GM18868 (cell line): ENCODE measurements around the gene UNC13C.
A peak's percentile ranks its signal among the peaks of the same experiment; 100 is the strongest.
"Not testable (repeated sequence)": the region's sequence is repeated elsewhere in the genome, so short reads cannot be mapped to it uniquely, and the experiment has no call there.

Experiments used
- ATAC-seq: cut with Tn5 transposase; IDR thresholded peaks from one replicate; pipeline ENCODE4 v1.9.1; 2021; ENCODE audit warnings: mild to moderate bottlenecking, moderate library complexity; ENCODE audit not compliant: unreplicated experiment

The UNC13C gene

DNA sequence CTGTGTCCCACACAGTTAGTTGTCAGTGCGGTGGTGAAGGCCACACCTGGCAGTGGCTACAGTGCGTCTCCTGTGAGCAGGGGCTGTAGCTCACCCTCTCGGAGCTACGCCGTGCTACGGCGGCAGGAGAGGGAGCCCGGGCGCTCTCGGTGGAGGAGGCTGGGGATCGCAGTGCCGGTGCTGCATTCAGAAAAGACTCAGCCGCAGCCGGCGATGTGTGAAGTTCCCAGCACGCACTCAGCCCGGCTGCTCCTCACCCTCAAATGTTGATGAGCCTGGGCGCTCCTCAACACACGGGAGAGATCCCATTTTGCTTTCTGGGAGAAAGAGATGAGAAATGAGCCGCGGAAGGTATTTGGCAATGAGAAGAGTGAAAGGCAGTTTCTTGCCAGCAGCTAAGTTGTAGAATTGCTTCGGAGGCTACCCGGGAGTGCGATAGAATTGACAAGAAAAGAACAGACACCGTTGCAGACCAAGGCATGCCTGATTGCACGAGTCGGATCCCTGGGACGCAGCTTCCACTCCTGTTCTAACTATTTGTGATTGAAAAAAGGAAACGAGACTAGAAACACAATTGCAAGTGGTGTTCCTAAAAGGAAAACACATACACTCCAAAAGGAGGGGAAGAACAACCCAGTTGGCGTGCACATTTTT is at the start of gene UNC13C:
Gene UNC13C (plus strand): TSS at position 189 of the 654 bp plus-strand sequence. CDS start 34,463 bp downstream, outside the sequence.
- no peak for ATAC-seq

DNA sequence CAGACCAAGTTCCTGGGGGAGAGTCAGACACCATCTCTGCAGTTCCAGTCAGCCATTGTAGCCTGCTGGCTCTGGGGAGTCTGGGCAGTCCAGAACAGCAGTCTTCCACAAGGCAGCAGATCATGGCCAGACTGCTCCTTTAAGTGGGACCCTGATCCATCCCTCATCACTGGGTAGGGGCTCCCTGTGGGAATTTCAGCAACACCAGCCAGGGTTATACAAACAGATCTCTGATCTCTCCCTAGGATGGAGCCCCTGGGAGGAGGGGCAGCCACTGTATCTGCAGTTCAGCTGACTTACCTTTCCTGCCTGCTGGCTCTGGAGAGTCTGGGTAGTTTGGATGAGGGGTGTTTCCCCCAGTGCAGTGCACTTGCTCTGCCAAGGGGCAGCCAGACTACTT is 42.1 kb upstream of the UNC13C start:
- ATAC-seq, result no peak

DNA sequence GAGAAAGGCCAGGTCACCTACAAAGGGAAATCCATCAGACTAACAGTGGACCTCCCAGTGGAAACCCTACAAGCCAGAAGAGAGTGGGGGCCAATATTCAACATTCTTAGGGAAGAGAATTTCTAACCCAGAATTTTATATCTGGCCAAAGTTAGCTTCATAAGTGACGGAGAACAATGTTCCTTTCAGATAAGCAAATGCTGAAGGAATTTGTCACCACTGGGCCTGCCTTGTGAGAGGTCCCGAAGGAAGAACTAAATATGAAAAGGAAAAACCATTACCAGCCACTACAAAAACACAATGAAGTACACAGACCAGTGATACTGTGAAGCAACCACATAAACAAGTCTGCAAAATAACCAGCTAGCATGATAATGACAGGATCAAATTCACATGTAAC is 40.6 kb upstream of the UNC13C start:
- ATAC-seq, result not testable (repeated sequence)

DNA sequence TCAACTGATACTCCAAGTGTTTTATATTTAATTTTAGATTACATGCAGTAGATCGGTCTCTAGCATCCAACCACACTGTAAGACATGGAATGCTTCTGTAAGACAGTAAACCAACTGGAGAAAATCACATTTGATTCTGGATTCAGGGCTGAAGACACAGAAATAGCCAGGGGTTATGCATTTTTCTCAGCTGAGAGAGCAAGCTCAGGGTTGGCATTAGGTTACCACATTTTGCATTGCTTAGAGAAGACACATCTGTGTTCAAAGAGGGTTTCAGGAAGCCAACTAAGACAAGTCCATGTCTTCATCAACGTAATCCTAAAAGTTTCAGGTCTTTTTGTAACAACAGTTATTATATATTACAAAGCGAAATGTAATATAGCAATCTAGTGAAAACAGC is 27.7 kb upstream of the UNC13C start:
- no peak for ATAC-seq

DNA sequence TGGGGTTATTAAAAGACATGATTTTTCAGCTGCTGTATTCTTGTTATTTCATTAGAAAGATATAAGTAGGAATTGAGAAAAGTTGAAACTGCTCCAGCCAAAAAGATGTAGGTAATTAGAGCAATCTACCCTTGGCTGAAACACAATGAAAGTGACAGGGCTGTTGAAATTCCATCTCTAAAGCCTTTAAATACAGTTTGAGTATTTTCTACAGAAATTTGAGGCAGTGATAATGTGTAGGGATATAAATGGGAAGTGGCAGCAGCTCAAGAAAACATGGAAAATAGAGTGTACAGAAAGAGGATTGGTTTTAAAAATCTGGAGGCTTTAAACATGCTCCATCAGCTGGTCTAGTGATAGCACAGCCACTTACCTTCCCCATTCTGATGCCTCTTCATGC is 22.8 kb upstream of the UNC13C start:
- ATAC-seq, result no peak

DNA sequence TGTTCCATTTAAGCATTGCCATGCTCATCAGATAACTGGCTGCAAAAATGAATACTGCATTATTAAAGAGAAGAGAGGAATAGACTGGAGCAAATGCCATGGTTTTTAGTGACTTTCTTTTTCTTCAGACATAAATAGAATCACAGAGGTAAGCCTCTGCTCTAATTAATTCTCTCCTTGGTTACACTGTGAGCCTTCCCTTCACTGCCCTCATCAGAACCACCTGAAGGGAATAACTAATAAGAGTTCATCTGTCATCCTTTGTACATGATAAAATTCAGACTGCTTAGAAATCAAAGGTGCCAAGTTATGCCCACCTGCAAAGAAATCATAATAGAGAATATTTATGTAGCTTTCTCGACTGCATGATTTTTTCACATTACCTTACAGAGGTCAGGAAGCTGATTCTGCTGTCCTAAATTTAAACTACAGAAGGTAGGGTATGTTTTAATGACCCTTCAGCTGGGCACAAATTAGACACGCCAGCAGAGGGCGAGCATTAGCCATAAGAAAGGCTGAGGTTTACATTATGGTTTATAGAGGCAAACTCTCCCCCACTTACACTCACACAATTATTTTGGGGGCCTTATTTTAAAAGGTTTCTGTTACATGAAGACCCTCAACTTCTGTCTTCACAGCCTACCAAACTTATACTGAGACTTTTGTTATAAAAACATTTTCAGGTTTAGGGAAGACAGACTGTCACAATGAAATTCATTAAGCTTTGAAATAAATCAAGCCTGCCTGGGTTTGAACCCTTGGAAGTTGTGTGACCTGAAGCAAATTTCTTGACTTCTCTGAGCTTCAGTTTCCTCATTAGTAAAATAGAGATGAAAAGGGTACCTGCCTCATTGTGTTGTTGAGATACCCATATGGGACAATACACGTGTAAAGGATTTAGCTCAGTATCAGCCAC is 15.3 kb upstream of the UNC13C start:
- ATAC-seq, result peak; percentile 70

DNA sequence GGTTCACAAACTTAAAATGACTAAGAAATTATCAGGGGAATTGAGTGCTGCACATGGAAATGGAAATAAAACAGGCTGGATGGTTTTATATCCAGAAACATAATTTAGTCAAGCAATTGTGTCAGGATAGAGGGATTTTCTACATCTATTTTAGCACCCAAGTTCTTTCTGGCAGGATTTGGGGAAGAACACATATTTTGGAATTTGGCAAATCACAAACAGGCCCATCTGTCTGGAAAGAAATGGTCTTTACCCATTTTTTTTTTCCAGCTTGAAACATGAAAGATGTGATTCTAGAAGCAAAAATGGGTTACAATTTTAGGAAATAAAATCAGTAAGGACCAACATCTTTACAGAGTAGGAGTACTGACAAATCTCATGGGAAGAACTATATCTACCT is 14.4 kb upstream of the UNC13C start:
- no peak for ATAC-seq

DNA sequence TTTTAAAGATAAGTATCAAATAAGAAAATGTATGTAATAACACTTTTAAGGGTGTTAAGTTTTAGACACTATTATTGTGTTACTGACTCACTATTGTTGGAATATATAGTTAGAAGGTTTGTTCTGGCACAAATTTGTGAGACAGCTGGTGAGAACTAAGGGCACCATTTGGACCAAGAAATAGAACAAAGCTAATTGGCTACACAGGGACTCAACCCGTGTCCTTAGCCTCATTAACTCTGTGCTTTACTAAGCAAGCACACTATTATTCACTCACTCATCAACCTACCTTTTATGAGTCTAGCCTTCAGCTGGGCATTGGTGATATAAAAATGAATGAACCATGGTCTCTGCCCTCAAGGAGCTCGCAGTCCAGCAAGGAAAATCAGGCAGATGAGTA is 4.1 kb upstream of the UNC13C start:
- no peak for ATAC-seq

DNA sequence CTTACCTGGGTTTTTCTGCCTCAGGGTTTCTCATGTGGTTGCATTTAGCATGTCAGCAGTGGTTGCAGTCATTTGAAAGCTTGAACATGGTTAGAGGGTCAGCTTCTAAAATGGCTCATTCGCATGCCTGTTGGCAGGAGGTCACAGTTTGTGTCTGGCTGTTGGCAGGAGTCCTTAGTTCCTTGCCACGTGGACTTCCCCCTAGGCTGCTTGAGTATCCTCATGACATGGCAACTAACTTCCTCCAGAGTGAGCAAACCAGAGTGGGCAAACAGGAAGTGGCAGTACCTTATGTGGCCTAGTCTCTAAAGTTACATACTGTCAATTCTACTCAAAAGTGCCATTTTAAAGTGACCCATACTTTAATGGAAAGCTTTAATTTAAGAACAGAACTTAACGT is 3.4 kb upstream of the UNC13C start:
- ATAC-seq, result no peak

DNA sequence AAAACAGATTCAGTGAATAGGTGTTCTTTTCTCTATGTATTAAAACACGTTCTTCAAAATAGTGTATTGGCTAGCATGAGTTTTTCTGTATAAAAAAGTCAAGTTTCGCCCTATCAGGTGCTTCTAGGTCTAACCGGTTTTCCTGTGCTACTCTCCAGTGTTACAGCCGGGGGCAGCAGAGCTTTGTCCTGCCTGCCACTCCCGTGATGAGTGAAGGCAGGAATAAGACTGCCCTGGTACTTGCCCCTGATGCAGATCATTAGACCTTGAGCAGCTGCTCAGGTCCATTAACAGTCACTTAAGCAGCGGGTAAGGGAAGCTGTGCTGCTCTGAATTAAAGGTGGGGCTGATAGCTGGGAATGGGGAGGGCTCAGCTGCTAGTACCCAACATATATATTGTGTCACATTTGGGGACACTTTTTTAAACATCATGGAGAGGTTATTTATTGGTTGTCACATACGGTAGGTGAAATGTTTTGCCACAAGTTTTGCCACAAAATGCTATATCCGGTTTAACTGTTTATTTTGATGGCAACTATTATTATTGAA is 1.3 kb upstream of the UNC13C start:
- ATAC-seq, result no peak

DNA sequence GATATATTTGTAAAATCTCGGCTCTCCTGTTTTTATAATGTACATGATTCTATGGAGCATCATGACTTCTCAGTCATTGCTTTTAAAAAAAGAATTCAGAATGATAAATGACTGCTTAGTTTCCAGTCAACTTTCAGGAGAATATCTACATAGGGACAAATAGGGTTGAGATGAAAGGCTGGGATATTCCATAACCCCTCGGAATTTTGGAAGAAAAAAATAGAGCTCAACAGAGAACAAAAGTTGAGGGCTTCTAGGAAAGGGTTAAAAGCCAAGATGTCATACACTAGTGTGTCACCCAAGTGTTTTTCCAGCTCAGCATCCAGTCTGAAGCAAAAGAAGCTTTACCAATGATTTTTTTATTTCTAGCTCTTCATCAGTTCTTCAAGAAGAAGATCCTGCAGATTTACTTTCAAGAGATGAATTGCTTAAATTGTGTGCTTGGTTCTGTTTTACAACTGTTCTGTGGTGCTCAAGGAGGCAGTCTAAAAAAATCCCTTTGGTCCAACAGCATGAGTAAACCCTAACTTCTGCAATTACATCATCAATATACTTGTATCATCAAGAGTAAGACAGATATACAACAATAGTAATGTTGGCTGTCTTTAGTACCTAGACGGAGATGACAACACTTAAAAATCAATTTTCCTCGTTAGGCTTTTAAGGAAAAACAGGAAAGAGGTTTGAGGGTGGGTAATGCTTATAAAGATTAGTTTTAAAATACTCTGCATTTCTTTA is 979 bp downstream of the UNC13C start:
- ATAC-seq, result no peak

DNA sequence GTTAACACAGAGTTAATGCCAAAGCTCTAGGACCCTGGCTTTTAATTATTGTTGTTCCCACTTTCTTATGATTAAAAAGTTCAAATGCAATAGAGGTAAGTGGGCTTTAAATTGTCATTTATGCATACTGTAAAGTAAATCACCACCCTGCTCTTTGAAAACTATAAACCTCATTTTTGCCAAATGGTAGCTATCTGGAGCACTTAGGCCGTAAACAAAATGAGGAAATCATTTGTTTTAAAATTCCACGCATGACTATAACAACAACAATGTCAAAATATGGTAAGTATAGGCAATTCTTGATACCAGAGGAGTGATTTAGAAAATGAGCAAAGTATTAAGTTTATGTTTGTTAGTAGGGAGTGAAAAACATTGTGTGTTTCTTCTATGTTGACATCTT is 1.8 kb downstream of the UNC13C start:
- no peak for ATAC-seq

DNA sequence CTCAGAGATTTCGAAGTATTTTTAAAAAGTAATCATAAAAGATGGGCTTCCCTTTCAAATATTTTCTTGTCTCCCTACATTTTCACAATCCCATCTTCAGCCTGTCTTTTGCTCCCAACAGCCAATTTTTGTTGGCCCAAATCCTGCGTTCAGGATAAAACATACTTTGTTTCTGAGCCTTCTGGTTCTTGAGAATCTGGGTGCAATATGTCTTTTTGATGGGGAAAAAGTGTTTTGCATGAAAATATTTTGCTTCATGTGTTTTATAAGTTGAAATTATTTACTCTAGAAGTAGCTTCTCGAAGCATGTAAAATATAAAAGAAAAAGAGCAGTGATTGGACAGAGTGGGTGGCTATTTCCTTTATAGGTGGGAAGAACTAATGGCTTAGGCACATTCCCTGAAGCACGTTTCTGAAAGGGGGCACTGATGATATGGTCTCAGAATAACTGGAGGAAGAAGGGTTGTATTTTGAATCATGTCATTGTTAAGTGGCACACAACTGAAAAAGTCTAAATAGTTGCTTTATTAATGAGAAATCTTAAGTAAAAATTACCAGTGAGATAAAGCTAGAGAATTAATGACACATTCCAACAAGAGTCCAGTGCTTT is 3.9 kb downstream of the UNC13C start:
- ATAC-seq, result no peak

DNA sequence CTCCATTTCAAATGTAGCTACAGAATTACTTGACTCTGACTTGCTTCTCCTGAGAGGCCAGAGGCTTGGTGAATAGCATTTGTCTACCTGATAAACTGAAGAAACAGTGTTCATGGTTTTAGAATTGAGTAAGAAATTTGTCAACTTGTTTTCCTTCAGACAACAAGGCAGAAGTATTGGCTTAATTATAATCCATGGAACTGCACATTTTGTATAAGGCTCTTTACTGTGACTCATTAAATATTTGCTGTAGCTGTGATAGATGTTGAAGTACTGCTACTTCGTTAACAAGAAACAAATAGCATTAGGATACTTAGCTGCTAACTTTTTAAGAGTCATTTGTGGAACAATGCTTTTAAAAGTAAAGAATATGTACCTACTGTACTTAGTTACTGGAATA is 4.6 kb downstream of the UNC13C start:
- ATAC-seq, result no peak

DNA sequence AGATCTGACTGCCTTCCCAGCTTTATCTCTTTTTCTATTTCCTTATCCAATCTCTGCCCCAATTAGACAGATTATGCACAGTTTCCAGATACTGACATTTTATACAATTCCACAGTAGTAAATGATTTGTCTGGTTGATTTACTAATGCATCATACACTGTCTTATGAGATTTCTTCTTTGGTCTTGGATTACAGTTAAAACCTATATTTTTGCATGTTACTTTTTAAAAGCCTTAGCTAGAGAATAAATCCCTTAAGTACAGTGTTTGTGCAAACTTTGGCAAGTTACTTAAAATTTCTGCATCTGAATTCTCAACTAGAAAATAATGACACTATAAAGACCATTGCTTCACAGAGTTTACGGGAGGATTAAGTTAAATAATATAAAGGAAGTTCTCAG is 6.0 kb downstream of the UNC13C start:
- ATAC-seq, result no peak

DNA sequence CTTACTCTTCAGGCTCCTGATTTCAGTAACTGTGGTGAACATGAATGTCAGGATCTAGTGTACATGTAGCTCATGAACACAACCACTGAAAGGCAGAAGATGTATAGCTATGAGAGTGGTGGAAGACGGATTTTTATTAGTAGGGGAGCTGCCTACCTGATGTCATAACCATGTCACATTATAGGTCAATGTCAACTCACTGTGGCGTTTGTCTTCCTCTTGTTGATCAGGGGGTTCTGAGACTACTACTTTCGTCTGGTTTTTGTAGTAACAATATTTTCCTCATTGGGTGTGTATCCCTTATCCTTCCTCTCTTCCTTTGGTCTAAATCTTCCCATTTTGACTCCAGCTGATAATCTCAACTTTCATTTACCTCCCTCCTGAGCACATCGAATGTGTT is 7.3 kb downstream of the UNC13C start:
- no peak for ATAC-seq

DNA sequence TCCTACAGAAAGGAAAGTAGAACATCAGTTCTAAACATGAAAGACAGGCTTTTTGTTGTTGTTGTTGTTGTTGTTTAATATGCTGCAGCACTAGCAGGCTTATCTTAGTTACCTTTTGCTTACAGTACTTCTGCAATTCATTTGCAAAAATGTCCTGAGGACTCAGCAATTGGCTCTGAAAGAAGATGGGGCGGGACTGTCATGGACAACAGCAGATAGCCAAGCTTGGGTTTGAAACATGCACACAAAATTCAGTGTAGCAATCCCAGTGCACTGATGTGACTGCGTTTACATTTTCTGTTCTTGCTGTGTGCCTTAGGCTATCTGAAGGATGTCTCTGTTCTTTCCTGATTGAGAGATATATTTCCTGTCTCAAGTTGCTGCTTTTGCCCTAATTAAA is 9.2 kb downstream of the UNC13C start:
- ATAC-seq, result no peak

DNA sequence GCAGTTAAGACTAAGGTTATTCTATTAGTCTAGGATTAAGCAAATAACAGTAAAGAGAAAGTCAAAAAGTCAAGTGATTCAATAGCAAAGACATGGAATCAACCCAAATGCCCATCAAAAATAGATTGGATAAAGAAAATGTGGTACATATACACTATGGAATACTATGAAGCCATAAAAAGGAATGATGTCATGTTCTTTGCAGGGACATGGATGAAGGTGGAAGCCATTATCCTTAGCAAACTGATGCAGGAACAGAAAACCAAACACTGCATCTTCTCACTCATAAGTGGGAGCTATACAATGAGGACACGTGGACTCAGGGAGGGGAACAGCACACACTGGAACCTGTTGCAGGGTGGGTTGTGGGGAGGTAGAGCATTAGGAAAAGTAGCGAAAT is 29.0 kb downstream of the UNC13C start:
- no peak for ATAC-seq

DNA sequence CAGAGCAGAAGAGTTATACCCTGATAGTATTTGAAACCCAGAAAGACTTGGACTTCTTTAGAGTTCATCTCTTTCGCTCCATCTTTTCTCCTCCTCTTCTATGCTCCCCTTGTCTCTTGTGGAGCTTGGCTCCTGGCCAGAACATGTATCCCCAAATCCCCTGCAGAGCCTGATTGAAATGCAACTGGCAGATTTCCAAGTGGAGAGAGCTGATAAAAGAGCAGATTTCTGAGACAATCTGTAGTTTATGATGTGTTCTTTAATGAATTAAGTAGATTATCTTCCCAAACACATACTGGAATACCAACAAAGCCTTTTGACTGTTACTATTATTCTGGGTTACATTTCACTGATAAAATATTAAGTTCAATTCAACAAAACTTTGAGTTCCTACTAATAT is 33.4 kb downstream of the UNC13C start:
- ATAC-seq, result no peak

DNA sequence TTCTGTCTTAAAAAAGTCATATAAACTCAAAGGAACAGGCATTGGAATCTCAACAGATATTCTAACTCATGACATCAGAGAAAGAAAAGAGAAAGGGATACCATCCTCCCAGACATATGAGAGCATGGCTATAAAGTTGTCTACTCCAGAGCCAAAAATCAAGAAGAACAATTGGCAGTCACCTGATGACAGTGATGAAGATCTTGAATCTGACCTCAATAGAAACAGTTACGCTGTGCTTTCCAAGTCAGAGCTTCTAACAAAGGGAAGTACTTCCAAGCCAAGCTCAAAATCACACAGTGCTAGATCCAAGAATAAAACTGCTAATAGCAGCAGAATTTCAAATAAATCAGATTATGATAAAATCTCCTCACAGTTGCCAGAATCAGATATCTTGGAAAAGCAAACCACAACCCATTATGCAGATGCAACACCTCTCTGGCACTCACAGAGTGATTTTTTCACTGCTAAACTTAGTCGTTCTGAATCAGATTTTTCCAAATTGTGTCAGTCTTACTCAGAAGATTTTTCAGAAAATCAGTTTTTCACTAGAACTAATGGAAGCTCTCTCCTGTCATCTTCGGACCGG is 35.9 kb downstream of the UNC13C start:
- ATAC-seq, result no peak

DNA sequence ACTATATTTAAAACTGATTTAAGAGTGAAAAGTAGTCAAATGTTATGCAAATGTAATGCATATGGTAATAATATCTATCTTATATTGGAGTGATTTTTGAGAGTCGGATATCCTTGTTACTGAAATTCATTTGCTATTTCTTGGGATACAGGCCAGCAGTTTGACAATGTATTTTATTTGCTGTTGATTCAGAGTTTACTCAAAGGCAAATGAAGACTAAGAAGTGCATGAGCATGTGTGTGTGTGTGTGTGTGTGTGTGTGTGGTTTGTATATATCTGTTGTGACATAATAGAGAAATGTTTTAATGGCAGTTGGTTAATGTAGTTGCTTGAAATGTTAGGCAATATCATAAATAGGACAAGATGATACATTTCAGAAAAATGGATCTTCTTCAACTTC is 39.0 kb downstream of the UNC13C start:
- no peak for ATAC-seq
